ENCODE measurements around the gene SMAD2. TPM values are rescaled to one million over a fixed set of nuclear protein-coding genes. Genes with fewer than 3 reads are reported as not detected.

SMAD2 gene
- total and polyA plus RNA-seq, 9 of the 15 experiments (the other 6 are each of a cell fraction or from before 2014, with no cell fraction given) = 9.2 to 49.6 (median 33.7) TPM

DNA sequence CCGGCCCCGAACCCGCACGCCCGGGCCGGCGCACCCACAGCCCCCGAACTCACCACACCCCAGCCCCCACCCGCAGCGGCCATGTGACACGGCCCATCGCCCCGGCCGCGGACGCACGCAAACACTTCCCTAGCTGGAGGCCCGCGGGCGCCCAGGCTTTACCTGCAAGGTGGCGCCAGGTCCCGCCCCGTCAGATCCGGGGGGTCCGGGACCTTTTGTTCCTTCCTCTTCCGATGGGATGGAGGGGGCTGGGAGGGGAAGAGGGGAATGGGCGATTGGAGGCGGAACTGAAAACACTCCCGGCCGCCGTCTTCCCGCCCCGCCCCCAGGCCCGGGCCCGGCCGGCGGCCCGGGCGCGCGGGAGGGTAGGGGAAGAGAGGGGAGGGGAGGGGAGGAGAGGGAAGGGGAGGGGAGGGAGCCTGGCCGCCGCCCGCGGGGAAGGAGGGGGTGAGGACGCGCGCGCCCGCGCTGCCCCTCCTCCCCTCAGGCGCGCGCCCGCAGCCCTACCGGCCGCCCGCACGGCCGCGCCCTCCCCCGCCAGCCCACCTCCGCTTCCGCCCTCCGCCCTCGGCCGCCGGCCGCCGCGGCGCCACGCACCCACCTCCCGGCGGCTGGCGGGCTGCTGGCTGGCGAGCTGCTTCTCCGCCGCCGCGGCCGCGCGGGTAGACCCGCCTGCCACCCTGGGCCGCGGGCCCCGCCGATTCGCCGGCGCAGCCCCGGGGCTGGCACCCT, at the start of gene SMAD2 (continued):
- TF ChIP-seq REST (IDR thresholded peaks at IDR 0.05; ENCODE audit: borderline replicate concordance) (no peak), REST (CRISPR knock-in tag; IDR thresholded peaks at IDR 0.05; ENCODE audit: low read depth) (peak; percentile 51; the same call in 1 of the 2 replicates), SMAD4 (CRISPR knock-in tag; conservative IDR thresholded peaks at IDR 0.05) (no peak), CREM (IDR thresholded peaks at IDR 0.05; ENCODE audit: low read depth) (peak; percentile 21; the same call in 1 of the 2 replicates), KDM5B (IDR thresholded peaks at IDR 0.05; ENCODE audit: insufficient replicate concordance, low read depth, low read length) (peak; percentile 10), NCOA2 (IDR thresholded peaks at IDR 0.05; ENCODE audit: partially characterized antibody in 2 of 2) (no peak), MBD2 (IDR thresholded peaks at IDR 0.05; ENCODE audit: borderline replicate concordance, low read depth) (0 out of 2 replicates have a peak, but pooled peaks have one; percentile 5), TAF1 (IDR thresholded peaks at IDR 0.05; ENCODE audit: control insufficient read depth, extremely low read depth, insufficient read depth, low read length, severe bottlenecking) (peak; percentile 20), CHCHD3 (CRISPR knock-in tag; IDR thresholded peaks at IDR 0.05) (no peak), EWSR1 (IDR thresholded peaks at IDR 0.05; ENCODE audit: borderline replicate concordance, low read depth, partially characterized antibody) (no peak), RBFOX2 (IDR thresholded peaks at IDR 0.05; ENCODE audit: low read depth, low read length) (peak; percentile 49), SMAD3 (CRISPR knock-in tag; conservative IDR thresholded peaks at IDR 0.05) (no peak), PCBP1 (IDR thresholded peaks at IDR 0.05; ENCODE audit: low read depth, low read length, poor library complexity, severe bottlenecking) (peak; percentile 95), CCNT2 (IDR thresholded peaks at IDR 0.05; ENCODE audit: borderline replicate concordance, extremely low read depth, insufficient read length, low read depth, low read length) (peak; percentile 21), BCOR (IDR thresholded peaks at IDR 0.05) (no peak), NFYB (IDR thresholded peaks at IDR 0.05; ENCODE audit: extremely low read depth, insufficient read length) (peak; percentile 2), SIN3A (IDR thresholded peaks at IDR 0.05; ENCODE audit: borderline replicate concordance in 2 of 2, control insufficient read depth in 1 of 2, low read depth in 2 of 2, low read length in 2 of 2) (peak in 1 of 2 experiments; percentile 16; a peak in 2 of 4 replicates)
- TF ChIP-seq, protein P1, sequence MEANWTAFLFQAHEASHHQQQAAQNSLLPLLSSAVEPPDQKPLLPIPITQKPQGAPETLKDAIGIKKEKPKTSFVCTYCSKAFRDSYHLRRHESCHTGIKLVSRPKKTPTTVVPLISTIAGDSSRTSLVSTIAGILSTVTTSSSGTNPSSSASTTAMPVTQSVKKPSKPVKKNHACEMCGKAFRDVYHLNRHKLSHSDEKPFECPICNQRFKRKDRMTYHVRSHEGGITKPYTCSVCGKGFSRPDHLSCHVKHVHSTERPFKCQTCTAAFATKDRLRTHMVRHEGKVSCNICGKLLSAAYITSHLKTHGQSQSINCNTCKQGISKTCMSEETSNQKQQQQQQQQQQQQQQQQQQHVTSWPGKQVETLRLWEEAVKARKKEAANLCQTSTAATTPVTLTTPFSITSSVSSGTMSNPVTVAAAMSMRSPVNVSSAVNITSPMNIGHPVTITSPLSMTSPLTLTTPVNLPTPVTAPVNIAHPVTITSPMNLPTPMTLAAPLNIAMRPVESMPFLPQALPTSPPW (CRISPR knock-in tag; IDR thresholded peaks at IDR 0.05) = peak; percentile 90
